Transverse colon (tissue), 4 donors: ENCODE results near the gene NAA60. TPM values are rescaled to one million over a fixed set of nuclear protein-coding genes. Genes with fewer than 3 reads are reported as not detected.

ENCODE experiments used
- DNase-seq: peaks from one replicate; pipeline ENCODE4 v3.0.0-alpha.2; 2019
- H3K27ac ChIP-seq, 4 donors: fragments of 200-600 bp; sonication (generic); 2 replicates each; pipeline ENCODE4 v1.5.1; 2016 to 2018; ENCODE audit warnings: inconsistent platforms in 4 of 4
- H3K27me3 ChIP-seq: fragments of 200-600 bp; sonication (generic); 2 replicates; pipeline ENCODE4 v1.5.1; 2017; ENCODE audit warnings: inconsistent platforms
- H3K36me3 ChIP-seq, 4 donors: fragments of 200-600 bp; sonication (generic); 2 replicates each; pipeline ENCODE4 v1.5.1; 2017 to 2019; ENCODE audit warnings: inconsistent platforms in 4 of 4
- H3K4me1 ChIP-seq, 4 donors: fragments of 200-600 bp; sonication (generic); 2 replicates each; pipeline ENCODE4 v1.5.1; 2017 to 2020; ENCODE audit warnings: inconsistent platforms in 4 of 4
- H3K4me3 ChIP-seq, 4 donors: fragments of 200-600 bp; sonication (generic); 1 replicate in 1 of 4; 2 replicates in 3 of 4; pipeline versions ENCODE4 v1.5.1 to v1.6.1; 2017 to 2019; ENCODE audit warnings: inconsistent platforms in 4 of 4
- H3K9me3 ChIP-seq, 2 donors: fragments of 200-600 bp; sonication (generic); 2 replicates each; pipeline ENCODE4 v1.5.1; 2017 to 2019; ENCODE audit warnings: inconsistent platforms in 2 of 2
- CTCF ChIP-seq, 5 experiments: fragments of 200-600 bp in 3 of 5; fragments of 450-650 bp in 2 of 5; sonication (generic) in 3 of 5; IDR thresholded peaks; 1 replicate in 2 of 5; 2 replicates in 3 of 5; pipeline ENCODE4 v1.5.1; 2016 to 2017; ENCODE audit warnings: antibody characterized with exemption in 5 of 5, inconsistent platforms in 3 of 5, mild to moderate bottlenecking in 2 of 5, moderate library complexity in 1 of 5
- EP300 ChIP-seq: sonication (generic); formaldehyde crosslinking; IDR thresholded peaks from one replicate; pipeline ENCODE4 v1.6.1; 2017; ENCODE audit warnings: antibody characterized with exemption, low read depth
- POLR2A ChIP-seq: fragments of 450-650 bp; IDR thresholded peaks from one replicate; pipeline ENCODE4 v1.6.1; 2016; ENCODE audit warnings: antibody characterized with exemption, mild to moderate bottlenecking, moderate library complexity
- POLR2AphosphoS5 ChIP-seq, 3 donors: sonication (generic); formaldehyde crosslinking; IDR thresholded peaks; one replicate each; pipeline ENCODE4 v1.6.1; 2016; ENCODE audit warnings: antibody characterized with exemption in 3 of 3
- WGBS, 2 donors: methylation state at CpG; one replicate each; pipeline ENCODE4 v1.1.5; 2018; ENCODE audit warnings: low coverage in 1 of 2; 5-methylcytosine and 5-hydroxymethylcytosine counted together
- in situ Hi-C, 4 donors: fragments of 200-750 bp; cut with MboI; loops; one replicate each; pipeline versions ENCODE4 v1.15.0 to v1.15.1; 2017; ENCODE audit warnings: low sequenced_read_pairs in 3 of 4, low pct_ligation_motif_present in 1 of 4, low pct_unique_long_range_greater_than_20kb in 1 of 4
- intact Hi-C: fragments of 100-400 bp; cut with DNase I; formaldehyde crosslinking; loops from one replicate; pipeline ENCODE4 v1.15.1; 2023; ENCODE audit warnings: low total_unique reads
- total RNA-seq, 4 donors: library from RNA; depleted of rRNA; stranded (reverse); fragments of >200 nt; gene quantifications; one replicate each; pipeline ENCODE4 v1.1.0, GENCODE V29; 2016

NAA60 gene
- total RNA-seq, 4 donors from 2014 or later = 57.3 to 247 (median 72.9) TPM

GRCh38 chr16:3439637-3440036 lies 3.8 kb upstream of the NAA60 start:
- Histone ChIP-seq H3K9me3 (peaks cover 0 to 8% of the 10 kb centered on the region in 2 donors), H3K4me1 (peaks cover 0 to 11% (median 2%) of the 10 kb centered on the region in 4 donors), H3K36me3 (no peaks in the 10 kb centered on the region), H3K4me3 (no peak overlapping the region), H3K27me3 (peaks cover 15% of the 10 kb centered on the region), H3K27ac (no peak overlapping the region)
- no peak for DNase-seq
- intact Hi-C loops = no loop called here
- 92 to 98% methylated on average over 4 of the region's 4 CpGs for WGBS, 2 donors
- in situ Hi-C loops = no loop called here
- no peak for TF ChIP-seq EP300
- TF ChIP-seq CTCF (IDR thresholded peaks at IDR 0.05) = no peak
- TF ChIP-seq POLR2A = no peak
- no peak for TF ChIP-seq POLR2AphosphoS5 (IDR thresholded peaks at IDR 0.05)

DNA sequence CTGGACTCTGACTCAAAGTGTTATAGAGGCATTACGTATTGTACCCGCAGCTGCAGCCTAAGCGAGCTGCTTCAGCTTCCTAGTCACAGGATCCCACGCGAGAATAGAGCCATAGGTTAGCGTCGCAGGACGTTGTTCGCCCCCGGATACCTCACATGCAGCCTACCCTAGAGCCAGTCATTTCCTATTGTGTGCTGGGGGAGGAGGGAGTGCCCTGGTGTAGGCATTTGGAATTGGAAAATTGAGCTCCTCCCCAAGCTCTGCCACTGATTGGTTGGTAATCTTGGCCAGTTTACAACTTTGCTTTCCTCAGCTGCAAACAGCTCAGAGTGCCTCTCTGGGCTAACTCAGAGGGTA lies 530 bp downstream of the NAA60 start:
- Histone ChIP-seq H3K36me3 (no peaks in the 10 kb centered on the region), H3K27ac (peak overlapping the region; percentile 68 to 87 (median 86)), H3K9me3 (peaks cover 0 to 8% of the 10 kb centered on the region in 2 donors), H3K27me3 (no peaks in the 10 kb centered on the region), H3K4me3 (peak overlapping the region; percentile 45 to 60 (median 55)), H3K4me1 (peaks cover 0 to 14% (median 4%) of the 10 kb centered on the region in 4 donors)
- 46% methylated on average over 10 of the region's 10 CpGs; no CpG with 5 or more reads in 1 of the 2 donors for WGBS, 2 donors
- TF ChIP-seq EP300 = no peak
- TF ChIP-seq POLR2A = peak; percentile 61
- peak; percentile 38 to 68 (median 63) for TF ChIP-seq POLR2AphosphoS5 (IDR thresholded peaks at IDR 0.05)
- peak in 3 of 5 experiments; percentile 10 to 39 (median 13) for TF ChIP-seq CTCF (IDR thresholded peaks at IDR 0.05)
- DNase-seq = peak; percentile 42
- in situ Hi-C loops (no loop called here), intact Hi-C loops (no loop called here)

DNA sequence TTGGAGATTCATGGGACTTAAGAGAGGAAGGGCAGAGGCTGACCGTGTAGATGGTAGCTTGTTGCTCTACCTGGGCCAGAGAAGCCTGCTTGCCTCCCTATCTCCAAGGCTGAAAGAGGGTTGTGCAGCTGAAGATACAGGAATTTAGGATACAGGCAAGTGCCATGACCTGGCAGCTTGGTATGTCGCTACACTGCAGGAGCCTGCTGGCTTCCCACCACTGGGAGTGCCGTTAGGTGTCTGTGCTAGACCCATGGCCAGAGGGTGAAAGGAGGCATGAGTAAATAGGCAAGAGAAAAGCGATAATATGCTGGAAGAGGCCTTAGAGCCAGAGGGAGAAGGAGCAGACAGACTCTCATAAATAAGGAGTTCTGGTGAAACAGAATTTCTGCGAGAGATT lies 10.6 kb downstream of the NAA60 start:
- H3K4me3 ChIP-seq = no peak overlapping the region
- no peaks in the 10 kb centered on the region for H3K27me3 ChIP-seq
- no peak for DNase-seq
- intact Hi-C loops = no loop called here
- peaks cover 9 to 26% (median 18%) of the 10 kb centered on the region in 4 donors for H3K4me1 ChIP-seq
- H3K36me3 ChIP-seq = no peaks in the 10 kb centered on the region
- TF ChIP-seq POLR2A = no peak
- TF ChIP-seq EP300 = no peak
- TF ChIP-seq POLR2AphosphoS5 (IDR thresholded peaks at IDR 0.05) = no peak
- no peak for TF ChIP-seq CTCF (IDR thresholded peaks at IDR 0.05)
- WGBS, 2 donors = 95 to 100% methylated on average over 2 to 5 of the region's 5 CpGs
- no peaks in the 10 kb centered on the region for H3K9me3 ChIP-seq
- in situ Hi-C loops = no loop called here
- H3K27ac ChIP-seq = no peak overlapping the region

GRCh38 chr16:3454631-3455147 lies 11.2 kb downstream of the NAA60 start:
- Histone ChIP-seq H3K27ac (no peak overlapping the region), H3K4me3 (no peak overlapping the region), H3K9me3 (no peaks in the 10 kb centered on the region), H3K4me1 (peaks cover 12 to 32% (median 24%) of the 10 kb centered on the region in 4 donors), H3K36me3 (no peaks in the 10 kb centered on the region), H3K27me3 (no peaks in the 10 kb centered on the region)
- intact Hi-C loops = loop anchor here (5.0 kb wide), 1 partner anchor 162 kb away; no protein-coding TSS in a partner anchor
- no peak for TF ChIP-seq CTCF (IDR thresholded peaks at IDR 0.05)
- TF ChIP-seq POLR2AphosphoS5 (IDR thresholded peaks at IDR 0.05) = no peak
- TF ChIP-seq EP300 = no peak
- TF ChIP-seq POLR2A = no peak
- no peak for DNase-seq
- 54 to 85% methylated on average over 3 to 10 of the region's 10 CpGs for WGBS, 2 donors
- in situ Hi-C loops = no loop called here
